OCI-LY7 (cell line): ENCODE data around the gene TMTC2.

ENCODE experiments used
- EZH2phosphoT487 ChIP-seq: fragments of 200-600 bp; sonication (generic); IDR thresholded peaks from 2 replicates; pipeline ENCODE4 v1.6.1; 2018; ENCODE audit warnings: low read depth, borderline replicate concordance, mild to moderate bottlenecking, mixed run types, antibody characterized with exemption, low read length, moderate library complexity, mixed read lengths
- TF ChIP-seq, protein P1 (sequence below): fragments of 200-600 bp; sonication (generic); conservative IDR thresholded peaks from 2 replicates; pipeline ENCODE4 v1.5.1; 2014; ENCODE audit warnings: mild to moderate bottlenecking, antibody characterized with exemption, low read length, moderate library complexity, mixed read lengths

DNA sequence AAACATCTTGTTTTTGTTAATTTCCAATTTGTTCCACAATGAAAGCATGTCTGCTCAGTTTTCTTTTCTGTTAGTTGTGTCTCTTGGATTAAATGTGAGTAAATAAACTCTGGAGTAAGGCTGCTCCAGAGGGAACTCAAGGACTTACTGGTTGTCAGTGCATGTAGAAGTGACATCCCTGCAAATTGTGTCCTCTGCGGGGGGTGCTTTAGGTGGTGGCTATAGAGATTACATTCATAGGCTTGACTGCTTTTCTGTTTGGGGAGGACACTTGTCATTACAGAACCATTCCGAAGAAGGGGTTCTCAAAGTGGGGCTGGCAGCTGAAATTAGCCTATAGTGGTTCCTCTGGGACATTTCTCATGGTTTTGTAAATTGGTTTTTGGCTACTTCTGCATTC is 8.8 kb downstream of the TMTC2 start:
- TF ChIP-seq, protein P1, sequence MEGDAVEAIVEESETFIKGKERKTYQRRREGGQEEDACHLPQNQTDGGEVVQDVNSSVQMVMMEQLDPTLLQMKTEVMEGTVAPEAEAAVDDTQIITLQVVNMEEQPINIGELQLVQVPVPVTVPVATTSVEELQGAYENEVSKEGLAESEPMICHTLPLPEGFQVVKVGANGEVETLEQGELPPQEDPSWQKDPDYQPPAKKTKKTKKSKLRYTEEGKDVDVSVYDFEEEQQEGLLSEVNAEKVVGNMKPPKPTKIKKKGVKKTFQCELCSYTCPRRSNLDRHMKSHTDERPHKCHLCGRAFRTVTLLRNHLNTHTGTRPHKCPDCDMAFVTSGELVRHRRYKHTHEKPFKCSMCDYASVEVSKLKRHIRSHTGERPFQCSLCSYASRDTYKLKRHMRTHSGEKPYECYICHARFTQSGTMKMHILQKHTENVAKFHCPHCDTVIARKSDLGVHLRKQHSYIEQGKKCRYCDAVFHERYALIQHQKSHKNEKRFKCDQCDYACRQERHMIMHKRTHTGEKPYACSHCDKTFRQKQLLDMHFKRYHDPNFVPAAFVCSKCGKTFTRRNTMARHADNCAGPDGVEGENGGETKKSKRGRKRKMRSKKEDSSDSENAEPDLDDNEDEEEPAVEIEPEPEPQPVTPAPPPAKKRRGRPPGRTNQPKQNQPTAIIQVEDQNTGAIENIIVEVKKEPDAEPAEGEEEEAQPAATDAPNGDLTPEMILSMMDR: no peak
- no peak for TF ChIP-seq EZH2phosphoT487
